ENCODE data around the gene HOXA10. TPM values are rescaled to one million over a fixed set of nuclear protein-coding genes. Genes with fewer than 3 reads are reported as not detected.

HOXA10 gene
- total RNA-seq, 8 experiments from 2014 or later = 0.05 to 57.7 (median 2.6) TPM; not detected in 1

GRCh38 chr7:27211084-27211446 is 36.9 kb upstream of the HOXA10 start:
- no peaks in the 10 kb centered on the region for H3K4me1 ChIP-seq (replicated peaks in 1 of 2)
- no peak for ATAC-seq (replicated peaks in 6 of 8)
- in situ Hi-C loops (cut with MboI; ENCODE audit: low pct_unique_long_range_greater_than_20kb in 2 of 9, low sequenced_read_pairs in 9 of 9, unreplicated experiment in 9 of 9) = loop anchor here in 5 of 9 experiments (25.0 kb wide), 4 partner anchors 376 to 801 kb away; no protein-coding TSS in a partner anchor
- no peak overlapping the region for H3K4me3 ChIP-seq
- no peak overlapping the region for H3K27ac ChIP-seq
- WGBS, 10 experiments = 80 to 100% (median 83%) methylated on average over 1 of the region's 1 CpG; no CpG with 5 or more reads in 7 of the 10 experiments

- in situ Hi-C loops (cut with MboI; ENCODE audit: low pct_unique_long_range_greater_than_20kb in 2 of 9, low sequenced_read_pairs in 9 of 9, unreplicated experiment in 9 of 9) = loop anchor here in 5 of 9 experiments (25.0 kb wide), 4 partner anchors 377 to 802 kb away; no protein-coding TSS in a partner anchor
- no peak overlapping the region for H3K27ac ChIP-seq
- peak in 7 of 8 experiments; percentile 39 to 57 (median 44) for ATAC-seq (replicated peaks in 6 of 8)
- no peaks in the 10 kb centered on the region for H3K4me1 ChIP-seq (replicated peaks in 1 of 2)
- no peak overlapping the region for H3K4me3 ChIP-seq
- WGBS, 10 experiments = 0 to 62% (median 9%) methylated on average over 1 to 20 of the region's 32 CpGs; no CpG with 5 or more reads in 2 of the 10 experiments
Observed at GRCh38 chr7:27210441-27211083, 36.4 kb upstream of the HOXA10 start.

DNA sequence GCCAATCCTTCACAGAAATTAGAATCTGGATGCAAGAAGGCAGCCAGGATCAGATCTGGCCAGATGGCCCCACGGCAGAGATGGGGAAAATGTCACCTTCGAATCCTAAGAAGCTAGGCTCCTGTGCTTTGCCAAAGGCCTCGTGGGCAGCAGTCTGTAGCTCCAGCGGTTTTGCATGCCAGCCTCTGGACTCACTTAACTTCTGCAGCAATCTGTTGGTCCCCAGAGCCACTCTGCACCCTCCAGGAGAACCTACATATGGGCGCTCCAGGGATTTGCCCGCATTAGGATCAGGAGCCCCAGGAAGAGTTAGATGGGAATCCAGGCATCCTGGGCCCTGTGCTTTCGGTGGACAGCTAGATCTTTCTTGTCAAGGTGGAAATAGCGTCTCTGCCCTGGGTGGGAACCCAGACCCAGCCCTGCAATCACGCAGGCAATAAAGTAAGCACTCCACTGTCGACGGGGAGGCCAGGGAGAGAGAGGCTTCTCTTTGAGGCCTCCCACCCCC is 35.9 kb upstream of the HOXA10 start:
- 0 to 77% (median 27%) methylated on average over 4 to 9 of the region's 11 CpGs; no CpG with 5 or more reads in 5 of the 10 experiments for WGBS, 10 experiments
- Histone ChIP-seq H3K4me1 (replicated peaks in 1 of 2) (no peaks in the 10 kb centered on the region), H3K4me3 (no peak overlapping the region), H3K27ac (no peak overlapping the region)
- in situ Hi-C loops (cut with MboI; ENCODE audit: low pct_unique_long_range_greater_than_20kb in 2 of 9, low sequenced_read_pairs in 9 of 9, unreplicated experiment in 9 of 9) = loop anchor here in 6 of 9 experiments (10.0 to 25.0 kb wide), 5 partner anchors 365 to 802 kb away; no protein-coding TSS in a partner anchor
- ATAC-seq (replicated peaks in 6 of 8) = no peak

DNA sequence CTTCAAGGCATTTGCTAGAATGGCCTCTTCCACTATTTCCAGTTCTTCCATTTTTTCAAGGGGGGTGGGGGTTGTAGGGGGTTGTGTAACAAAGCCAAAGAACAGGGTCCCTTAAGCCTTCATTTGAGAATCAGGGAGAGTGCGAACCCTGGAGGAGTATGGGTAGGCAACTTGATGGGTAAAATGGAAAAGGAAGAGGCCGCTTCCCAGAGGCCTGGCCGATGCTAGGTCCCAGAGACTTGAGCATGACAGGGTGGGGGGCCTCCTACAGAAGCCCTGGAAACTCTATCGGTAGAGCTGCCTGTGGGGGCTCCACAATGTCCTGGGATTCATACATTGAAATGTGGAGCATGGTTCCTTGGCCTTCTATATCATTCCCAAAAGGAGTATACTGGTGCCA is 34.9 kb upstream of the HOXA10 start:
- in situ Hi-C loops (cut with MboI; ENCODE audit: low pct_unique_long_range_greater_than_20kb in 2 of 9, low sequenced_read_pairs in 9 of 9, unreplicated experiment in 9 of 9) = loop anchor here in 6 of 9 experiments (10.0 to 25.0 kb wide), 5 partner anchors 366 to 803 kb away; no protein-coding TSS in a partner anchor
- WGBS, 10 experiments = 40 to 100% (median 65%) methylated on average over 1 to 2 of the region's 4 CpGs; no CpG with 5 or more reads in 4 of the 10 experiments
- no peak for ATAC-seq (replicated peaks in 6 of 8)

DNA sequence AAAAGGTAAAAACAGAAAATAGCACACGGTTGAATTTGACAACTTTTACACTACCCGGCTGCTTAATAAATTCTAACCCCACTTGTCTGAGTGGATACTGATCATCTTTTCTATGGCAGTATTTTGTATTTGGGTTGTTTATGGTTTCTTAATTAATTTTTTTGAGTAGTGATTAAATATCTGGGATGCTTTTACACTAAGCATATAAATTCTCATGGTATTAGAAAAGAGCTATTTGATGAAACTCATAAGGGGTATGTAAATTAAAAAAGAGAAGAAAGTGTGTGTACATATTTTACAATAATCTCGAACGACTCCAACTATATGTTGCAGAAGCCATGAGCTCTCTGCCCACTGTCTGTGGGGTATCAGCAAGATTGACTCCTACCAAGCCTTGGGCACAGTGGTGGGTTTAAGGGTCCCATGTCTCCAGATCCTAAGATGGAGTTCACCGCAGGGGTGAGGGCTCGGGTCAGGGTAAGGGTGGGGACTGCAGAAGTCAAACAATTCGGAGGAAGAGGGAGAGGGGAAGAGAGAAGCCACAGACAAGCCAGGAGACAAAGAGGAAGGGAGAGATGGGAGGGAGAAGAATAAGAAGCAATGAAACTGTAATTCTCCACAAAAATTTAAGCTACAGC is 33.3 kb upstream of the HOXA10 start:
- Histone ChIP-seq H3K4me3 (no peak overlapping the region), H3K4me1 (replicated peaks in 1 of 2) (no peaks in the 10 kb centered on the region), H3K27ac (no peak overlapping the region)
- 0 to 88% (median 28%) methylated on average over 2 to 7 of the region's 7 CpGs for WGBS, 10 experiments
- in situ Hi-C loops (cut with MboI; ENCODE audit: low pct_unique_long_range_greater_than_20kb in 2 of 9, low sequenced_read_pairs in 9 of 9, unreplicated experiment in 9 of 9) = loop anchor here in 6 of 9 experiments (10.0 to 25.0 kb wide), 5 partner anchors 367 to 805 kb away; no protein-coding TSS in a partner anchor
- no peak for ATAC-seq (replicated peaks in 6 of 8)

More for the DNA sequence above, 34.9 kb upstream of the HOXA10 start:
- no peak overlapping the region for H3K4me3 ChIP-seq
- H3K4me1 ChIP-seq (replicated peaks in 1 of 2) = no peaks in the 10 kb centered on the region
- no peak overlapping the region for H3K27ac ChIP-seq

- in situ Hi-C loops (cut with MboI; ENCODE audit: low pct_unique_long_range_greater_than_20kb in 2 of 9, low sequenced_read_pairs in 9 of 9, unreplicated experiment in 9 of 9) = loop anchor here in 6 of 9 experiments (10.0 to 25.0 kb wide), 5 partner anchors 369 to 807 kb away; no protein-coding TSS in a partner anchor
- peak in 3 of 8 experiments; percentile 3 to 53 (median 14) for ATAC-seq (replicated peaks in 6 of 8)
- Histone ChIP-seq H3K4me1 (replicated peaks in 1 of 2) (no peaks in the 10 kb centered on the region), H3K27ac (no peak overlapping the region), H3K4me3 (no peak overlapping the region)
- 0 to 75% (median 3%) methylated on average over 2 to 24 of the region's 52 CpGs; no CpG with 5 or more reads in 1 of the 10 experiments for WGBS, 10 experiments
Observed at GRCh38 chr7:27205325-27206280, 31.5 kb upstream of the HOXA10 start.

GRCh38 chr7:27204851-27205322 is 30.8 kb upstream of the HOXA10 start:
- Histone ChIP-seq H3K27ac (no peak overlapping the region), H3K4me3 (no peak overlapping the region), H3K4me1 (replicated peaks in 1 of 2) (no peaks in the 10 kb centered on the region)
- in situ Hi-C loops (cut with MboI; ENCODE audit: low pct_unique_long_range_greater_than_20kb in 2 of 9, low sequenced_read_pairs in 9 of 9, unreplicated experiment in 9 of 9) = loop anchor here in 6 of 9 experiments (10.0 to 25.0 kb wide), 5 partner anchors 370 to 807 kb away; no protein-coding TSS in a partner anchor
- WGBS, 10 experiments = 0 to 5% (median 0%) methylated on average over 1 to 16 of the region's 41 CpGs; no CpG with 5 or more reads in 5 of the 10 experiments
- peak in 3 of 8 experiments; percentile 3 to 23 (median 12) for ATAC-seq (replicated peaks in 6 of 8)

- Histone ChIP-seq H3K4me1 (replicated peaks in 1 of 2) (no peaks in the 10 kb centered on the region), H3K4me3 (no peak overlapping the region), H3K27ac (no peak overlapping the region)
- WGBS, 10 experiments = 7 to 100% (median 49%) methylated on average over 1 to 4 of the region's 4 CpGs; no CpG with 5 or more reads in 4 of the 10 experiments
- in situ Hi-C loops (cut with MboI; ENCODE audit: low pct_unique_long_range_greater_than_20kb in 2 of 9, low sequenced_read_pairs in 9 of 9, unreplicated experiment in 9 of 9) = loop anchor here in 6 of 9 experiments (10.0 to 25.0 kb wide), 5 partner anchors 371 to 808 kb away; no protein-coding TSS in a partner anchor
- no peak for ATAC-seq (replicated peaks in 6 of 8)
Observed at GRCh38 chr7:27203964-27204594, 30.0 kb upstream of the HOXA10 start.

DNA sequence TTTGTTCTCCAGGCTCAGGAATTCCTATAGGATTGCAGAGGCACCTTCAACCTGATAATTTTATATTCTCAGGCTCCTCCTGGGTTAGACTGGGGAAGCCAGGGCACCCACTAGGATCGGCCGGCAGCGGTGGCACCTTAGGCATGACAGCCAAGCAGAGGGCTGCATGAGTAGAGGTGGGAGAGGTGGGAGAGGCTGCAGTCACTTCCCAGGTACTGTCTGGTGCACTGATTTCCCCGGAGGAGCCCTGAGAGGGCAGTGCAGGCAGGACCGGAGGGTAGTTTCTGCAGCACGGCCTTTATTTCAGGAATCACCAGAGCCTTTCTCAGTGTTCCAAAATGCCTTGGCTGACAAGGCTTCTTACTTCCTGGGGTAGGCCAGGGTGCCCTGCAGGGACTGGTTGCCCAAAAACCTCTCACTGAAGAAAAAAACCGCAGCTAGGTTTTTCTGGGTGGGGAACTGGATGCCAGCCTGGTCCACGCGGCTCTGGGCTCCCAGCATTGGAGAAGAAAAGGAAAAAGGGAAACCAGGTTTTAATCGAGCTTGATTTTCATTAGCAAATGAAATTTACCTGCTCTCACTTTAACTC is 29.3 kb upstream of the HOXA10 start:
- no peak for ATAC-seq (replicated peaks in 6 of 8)
- in situ Hi-C loops (cut with MboI; ENCODE audit: low pct_unique_long_range_greater_than_20kb in 2 of 9, low sequenced_read_pairs in 9 of 9, unreplicated experiment in 9 of 9) = loop anchor here in 6 of 9 experiments (10.0 to 25.0 kb wide), 5 partner anchors 371 to 809 kb away; no protein-coding TSS in a partner anchor
- no peak overlapping the region for H3K27ac ChIP-seq
- no peaks in the 10 kb centered on the region for H3K4me1 ChIP-seq (replicated peaks in 1 of 2)
- 4 to 83% (median 27%) methylated on average over 1 to 10 of the region's 10 CpGs; no CpG with 5 or more reads in 3 of the 10 experiments for WGBS, 10 experiments
- no peak overlapping the region for H3K4me3 ChIP-seq

- H3K27ac ChIP-seq = no peak overlapping the region
- H3K4me3 ChIP-seq = no peak overlapping the region
- in situ Hi-C loops (cut with MboI; ENCODE audit: low pct_unique_long_range_greater_than_20kb in 2 of 9, low sequenced_read_pairs in 9 of 9, unreplicated experiment in 9 of 9) = loop anchor here in 6 of 9 experiments (10.0 to 25.0 kb wide), 5 partner anchors 372 to 810 kb away; no protein-coding TSS in a partner anchor
- ATAC-seq (replicated peaks in 6 of 8) = no peak
- H3K4me1 ChIP-seq (replicated peaks in 1 of 2) = no peaks in the 10 kb centered on the region
- WGBS, 10 experiments = 0 to 67% (median 14%) methylated on average over 1 to 3 of the region's 3 CpGs
Observed at GRCh38 chr7:27202862-27203134, 28.7 kb upstream of the HOXA10 start.

- Histone ChIP-seq H3K4me3 (no peak overlapping the region), H3K27ac (no peak overlapping the region), H3K4me1 (replicated peaks in 1 of 2) (no peaks in the 10 kb centered on the region)
- whole genome bisulfite sequencing, 10 experiments = 3 to 100% (median 14%) methylated on average over 2 to 28 of the region's 30 CpGs
- in situ Hi-C loops (cut with MboI; ENCODE audit: low pct_unique_long_range_greater_than_20kb in 2 of 9, low sequenced_read_pairs in 9 of 9, unreplicated experiment in 9 of 9) = loop anchor here in 6 of 9 experiments (10.0 to 25.0 kb wide), 5 partner anchors 373 to 810 kb away; no protein-coding TSS in a partner anchor
- ATAC-seq (replicated peaks in 6 of 8) = no peak
Observed at GRCh38 chr7:27202018-27202861, 28.1 kb upstream of the HOXA10 start.
